ENCODE results near the gene HS3ST6. TPM values are rescaled to one million over a fixed set of nuclear protein-coding genes. Genes with fewer than 3 reads are reported as not detected.

HS3ST6 gene
- total and polyA plus RNA-seq, 2 of the 13 experiments (the other 11 are each of a cell fraction or from before 2014, with no cell fraction given): not detected

DNA sequence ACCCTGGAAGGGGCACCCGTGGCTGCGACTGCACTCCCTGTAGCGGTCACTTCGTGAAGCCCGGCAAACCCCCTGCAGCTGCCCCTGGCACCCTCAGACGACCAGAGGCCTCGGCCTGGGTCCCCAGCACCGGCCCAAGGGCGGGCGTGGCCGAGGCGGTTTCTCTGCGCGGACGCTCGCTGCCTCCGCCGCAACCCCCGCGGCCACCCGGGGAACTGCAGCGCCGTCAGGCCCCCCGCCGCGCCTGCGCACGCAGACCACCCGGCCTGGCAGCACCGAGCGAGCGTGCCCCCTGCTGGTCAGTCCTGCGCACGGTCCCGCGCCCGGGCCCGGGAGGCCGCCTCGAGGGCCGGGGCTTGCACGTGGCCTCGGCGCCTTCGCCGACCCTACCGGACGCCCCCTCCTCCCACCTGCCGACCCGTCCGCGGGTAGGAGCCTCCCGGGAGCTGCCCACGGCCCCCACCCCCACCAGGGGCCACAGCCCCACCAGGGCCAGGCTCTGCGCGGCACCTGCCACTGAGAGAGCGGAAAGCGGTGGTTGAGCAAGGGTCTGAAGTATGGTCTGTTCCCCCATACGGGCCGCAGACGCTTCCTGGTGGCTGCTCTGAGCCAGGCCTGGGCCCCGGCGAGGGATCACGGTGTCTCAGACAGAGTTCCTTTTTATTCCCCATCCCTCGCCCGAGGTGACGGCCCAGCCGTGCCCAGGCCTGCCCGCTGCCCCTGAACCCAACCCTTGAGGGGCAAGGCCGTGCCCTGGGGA lies 11.5 kb upstream of the HS3ST6 start (continued):
- TF ChIP-seq, protein P1, sequence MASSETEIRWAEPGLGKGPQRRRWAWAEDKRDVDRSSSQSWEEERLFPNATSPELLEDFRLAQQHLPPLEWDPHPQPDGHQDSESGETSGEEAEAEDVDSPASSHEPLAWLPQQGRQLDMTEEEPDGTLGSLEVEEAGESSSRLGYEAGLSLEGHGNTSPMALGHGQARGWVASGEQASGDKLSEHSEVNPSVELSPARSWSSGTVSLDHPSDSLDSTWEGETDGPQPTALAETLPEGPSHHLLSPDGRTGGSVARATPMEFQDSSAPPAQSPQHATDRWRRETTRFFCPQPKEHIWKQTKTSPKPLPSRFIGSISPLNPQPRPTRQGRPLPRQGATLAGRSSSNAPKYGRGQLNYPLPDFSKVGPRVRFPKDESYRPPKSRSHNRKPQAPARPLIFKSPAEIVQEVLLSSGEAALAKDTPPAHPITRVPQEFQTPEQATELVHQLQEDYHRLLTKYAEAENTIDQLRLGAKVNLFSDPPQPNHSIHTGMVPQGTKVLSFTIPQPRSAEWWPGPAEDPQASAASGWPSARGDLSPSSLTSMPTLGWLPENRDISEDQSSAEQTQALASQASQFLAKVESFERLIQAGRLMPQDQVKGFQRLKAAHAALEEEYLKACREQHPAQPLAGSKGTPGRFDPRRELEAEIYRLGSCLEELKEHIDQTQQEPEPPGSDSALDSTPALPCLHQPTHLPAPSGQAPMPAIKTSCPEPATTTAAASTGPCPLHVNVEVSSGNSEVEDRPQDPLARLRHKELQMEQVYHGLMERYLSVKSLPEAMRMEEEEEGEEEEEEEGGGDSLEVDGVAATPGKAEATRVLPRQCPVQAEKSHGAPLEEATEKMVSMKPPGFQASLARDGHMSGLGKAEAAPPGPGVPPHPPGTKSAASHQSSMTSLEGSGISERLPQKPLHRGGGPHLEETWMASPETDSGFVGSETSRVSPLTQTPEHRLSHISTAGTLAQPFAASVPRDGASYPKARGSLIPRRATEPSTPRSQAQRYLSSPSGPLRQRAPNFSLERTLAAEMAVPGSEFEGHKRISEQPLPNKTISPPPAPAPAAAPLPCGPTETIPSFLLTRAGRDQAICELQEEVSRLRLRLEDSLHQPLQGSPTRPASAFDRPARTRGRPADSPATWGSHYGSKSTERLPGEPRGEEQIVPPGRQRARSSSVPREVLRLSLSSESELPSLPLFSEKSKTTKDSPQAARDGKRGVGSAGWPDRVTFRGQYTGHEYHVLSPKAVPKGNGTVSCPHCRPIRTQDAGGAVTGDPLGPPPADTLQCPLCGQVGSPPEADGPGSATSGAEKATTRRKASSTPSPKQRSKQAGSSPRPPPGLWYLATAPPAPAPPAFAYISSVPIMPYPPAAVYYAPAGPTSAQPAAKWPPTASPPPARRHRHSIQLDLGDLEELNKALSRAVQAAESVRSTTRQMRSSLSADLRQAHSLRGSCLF (CRISPR knock-in tag; IDR thresholded peaks at IDR 0.05; ENCODE audit: borderline replicate concordance): no peak
- TF ChIP-seq, protein P2, sequence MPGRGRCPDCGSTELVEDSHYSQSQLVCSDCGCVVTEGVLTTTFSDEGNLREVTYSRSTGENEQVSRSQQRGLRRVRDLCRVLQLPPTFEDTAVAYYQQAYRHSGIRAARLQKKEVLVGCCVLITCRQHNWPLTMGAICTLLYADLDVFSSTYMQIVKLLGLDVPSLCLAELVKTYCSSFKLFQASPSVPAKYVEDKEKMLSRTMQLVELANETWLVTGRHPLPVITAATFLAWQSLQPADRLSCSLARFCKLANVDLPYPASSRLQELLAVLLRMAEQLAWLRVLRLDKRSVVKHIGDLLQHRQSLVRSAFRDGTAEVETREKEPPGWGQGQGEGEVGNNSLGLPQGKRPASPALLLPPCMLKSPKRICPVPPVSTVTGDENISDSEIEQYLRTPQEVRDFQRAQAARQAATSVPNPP (CRISPR knock-in tag; IDR thresholded peaks at IDR 0.05): peak; percentile 82
- TF ChIP-seq FOXK1 (CRISPR knock-in tag; IDR thresholded peaks at IDR 0.05; ENCODE audit: borderline replicate concordance, low read depth) (no peak), ZNF382 (CRISPR knock-in tag; IDR thresholded peaks at IDR 0.05; ENCODE audit: borderline replicate concordance) (no peak), ZNF816 (CRISPR knock-in tag; IDR thresholded peaks at IDR 0.05; ENCODE audit: borderline replicate concordance) (peak; percentile 63; the same call in 1 of the 2 replicates), NFRKB (IDR thresholded peaks at IDR 0.05) (no peak), ZFP62 (CRISPR knock-in tag; IDR thresholded peaks at IDR 0.05) (no peak), YEATS4 (CRISPR knock-in tag; IDR thresholded peaks at IDR 0.05; ENCODE audit: borderline replicate concordance) (peak; percentile 82), JUN (CRISPR knock-in tag; IDR thresholded peaks at IDR 0.05) (0 out of 2 replicates have a peak, but pooled peaks have one; percentile 62), ZNF326 (CRISPR knock-in tag; IDR thresholded peaks at IDR 0.05; ENCODE audit: borderline replicate concordance) (no peak)
- TF ChIP-seq, protein P3, sequence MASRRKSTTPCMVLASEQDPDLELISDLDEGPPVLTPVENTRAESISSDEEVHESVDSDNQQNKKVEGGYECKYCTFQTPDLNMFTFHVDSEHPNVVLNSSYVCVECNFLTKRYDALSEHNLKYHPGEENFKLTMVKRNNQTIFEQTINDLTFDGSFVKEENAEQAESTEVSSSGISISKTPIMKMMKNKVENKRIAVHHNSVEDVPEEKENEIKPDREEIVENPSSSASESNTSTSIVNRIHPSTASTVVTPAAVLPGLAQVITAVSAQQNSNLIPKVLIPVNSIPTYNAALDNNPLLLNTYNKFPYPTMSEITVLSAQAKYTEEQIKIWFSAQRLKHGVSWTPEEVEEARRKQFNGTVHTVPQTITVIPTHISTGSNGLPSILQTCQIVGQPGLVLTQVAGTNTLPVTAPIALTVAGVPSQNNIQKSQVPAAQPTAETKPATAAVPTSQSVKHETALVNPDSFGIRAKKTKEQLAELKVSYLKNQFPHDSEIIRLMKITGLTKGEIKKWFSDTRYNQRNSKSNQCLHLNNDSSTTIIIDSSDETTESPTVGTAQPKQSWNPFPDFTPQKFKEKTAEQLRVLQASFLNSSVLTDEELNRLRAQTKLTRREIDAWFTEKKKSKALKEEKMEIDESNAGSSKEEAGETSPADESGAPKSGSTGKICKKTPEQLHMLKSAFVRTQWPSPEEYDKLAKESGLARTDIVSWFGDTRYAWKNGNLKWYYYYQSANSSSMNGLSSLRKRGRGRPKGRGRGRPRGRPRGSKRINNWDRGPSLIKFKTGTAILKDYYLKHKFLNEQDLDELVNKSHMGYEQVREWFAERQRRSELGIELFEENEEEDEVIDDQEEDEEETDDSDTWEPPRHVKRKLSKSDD (CRISPR knock-in tag; IDR thresholded peaks at IDR 0.05; ENCODE audit: low read depth): peak; percentile 70; the same call in 1 of the 2 replicates
- TF ChIP-seq, protein P4, sequence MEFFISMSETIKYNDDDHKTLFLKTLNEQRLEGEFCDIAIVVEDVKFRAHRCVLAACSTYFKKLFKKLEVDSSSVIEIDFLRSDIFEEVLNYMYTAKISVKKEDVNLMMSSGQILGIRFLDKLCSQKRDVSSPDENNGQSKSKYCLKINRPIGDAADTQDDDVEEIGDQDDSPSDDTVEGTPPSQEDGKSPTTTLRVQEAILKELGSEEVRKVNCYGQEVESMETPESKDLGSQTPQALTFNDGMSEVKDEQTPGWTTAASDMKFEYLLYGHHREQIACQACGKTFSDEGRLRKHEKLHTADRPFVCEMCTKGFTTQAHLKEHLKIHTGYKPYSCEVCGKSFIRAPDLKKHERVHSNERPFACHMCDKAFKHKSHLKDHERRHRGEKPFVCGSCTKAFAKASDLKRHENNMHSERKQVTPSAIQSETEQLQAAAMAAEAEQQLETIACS (CRISPR knock-in tag; IDR thresholded peaks at IDR 0.05): peak; percentile 62
- TF ChIP-seq, protein P5, sequence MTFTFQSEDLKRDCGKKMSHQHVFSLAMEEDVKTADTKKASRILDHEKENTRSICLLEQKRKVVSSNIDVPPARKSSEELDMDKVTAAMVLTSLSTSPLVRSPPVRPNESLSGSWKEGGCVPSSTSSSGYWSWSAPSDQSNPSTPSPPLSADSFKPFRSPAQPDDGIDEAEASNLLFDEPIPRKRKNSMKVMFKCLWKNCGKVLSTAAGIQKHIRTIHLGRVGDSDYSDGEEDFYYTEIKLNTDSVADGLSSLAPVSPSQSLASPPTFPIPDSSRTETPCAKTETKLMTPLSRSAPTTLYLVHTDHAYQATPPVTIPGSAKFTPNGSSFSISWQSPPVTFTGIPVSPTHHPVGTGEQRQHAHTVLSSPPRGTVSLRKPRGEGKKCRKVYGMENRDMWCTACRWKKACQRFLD (CRISPR knock-in tag; IDR thresholded peaks at IDR 0.05; ENCODE audit: borderline replicate concordance): peak; percentile 76
- TF ChIP-seq, protein P6, sequence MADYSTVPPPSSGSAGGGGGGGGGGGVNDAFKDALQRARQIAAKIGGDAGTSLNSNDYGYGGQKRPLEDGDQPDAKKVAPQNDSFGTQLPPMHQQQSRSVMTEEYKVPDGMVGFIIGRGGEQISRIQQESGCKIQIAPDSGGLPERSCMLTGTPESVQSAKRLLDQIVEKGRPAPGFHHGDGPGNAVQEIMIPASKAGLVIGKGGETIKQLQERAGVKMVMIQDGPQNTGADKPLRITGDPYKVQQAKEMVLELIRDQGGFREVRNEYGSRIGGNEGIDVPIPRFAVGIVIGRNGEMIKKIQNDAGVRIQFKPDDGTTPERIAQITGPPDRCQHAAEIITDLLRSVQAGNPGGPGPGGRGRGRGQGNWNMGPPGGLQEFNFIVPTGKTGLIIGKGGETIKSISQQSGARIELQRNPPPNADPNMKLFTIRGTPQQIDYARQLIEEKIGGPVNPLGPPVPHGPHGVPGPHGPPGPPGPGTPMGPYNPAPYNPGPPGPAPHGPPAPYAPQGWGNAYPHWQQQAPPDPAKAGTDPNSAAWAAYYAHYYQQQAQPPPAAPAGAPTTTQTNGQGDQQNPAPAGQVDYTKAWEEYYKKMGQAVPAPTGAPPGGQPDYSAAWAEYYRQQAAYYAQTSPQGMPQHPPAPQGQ (CRISPR knock-in tag; IDR thresholded peaks at IDR 0.05; ENCODE audit: borderline replicate concordance): no peak
